Upper lobe of left lung (tissue), 4 donors: ENCODE results near the gene MUC6.

Source experiments
- CTCF ChIP-seq, 6 experiments: fragments of 450-650 bp in 4 of 6; fragments of 200-600 bp in 2 of 6; sonication (generic) in 2 of 6; IDR thresholded peaks; one replicate each; pipeline ENCODE4 v1.5.1; 2016 to 2019; ENCODE audit warnings: antibody characterized with exemption in 6 of 6
- EP300 ChIP-seq, 4 donors: sonication (generic); formaldehyde crosslinking; IDR thresholded peaks; one replicate each; pipeline ENCODE4 v1.5.1; 2017; ENCODE audit warnings: antibody characterized with exemption in 4 of 4, control low read depth in 2 of 4
- POLR2A ChIP-seq, 4 donors: fragments of 450-650 bp; IDR thresholded peaks; one replicate each; pipeline ENCODE4 v1.5.1; 2016 to 2017; ENCODE audit warnings: antibody characterized with exemption in 4 of 4, mild to moderate bottlenecking in 2 of 4
- POLR2AphosphoS5 ChIP-seq, 2 donors: sonication (generic); formaldehyde crosslinking; IDR thresholded peaks; one replicate each; pipeline ENCODE4 v1.5.1; 2017; ENCODE audit warnings: antibody characterized with exemption in 2 of 2

GRCh38 chr11:1026163-1026450 lies 10.4 kb downstream of the MUC6 start:
- no peak for TF ChIP-seq CTCF (IDR thresholded peaks at IDR 0.05)
- TF ChIP-seq POLR2A (IDR thresholded peaks at IDR 0.05): no peak
- TF ChIP-seq POLR2AphosphoS5 (IDR thresholded peaks at IDR 0.05): no peak
- TF ChIP-seq EP300 (IDR thresholded peaks at IDR 0.05): no peak
